Right ventricle myocardium superior (tissue), 1 donor: Measurements from ENCODE around the gene FAF1. TPM values are rescaled to one million over a fixed set of nuclear protein-coding genes. Genes with fewer than 3 reads are reported as not detected.
A peak's percentile ranks its signal among the peaks of the same experiment; 100 is the strongest.
"Not testable (repeated sequence)": the region's sequence is repeated elsewhere in the genome, so short reads cannot be mapped to it uniquely, and the experiment has no call there.

ENCODE experiments used
- ATAC-seq: fragments of 200-7000 bp; cut with Tn5 transposase; one replicate; pipeline ENCODE4 v1.9.1; 2020; ENCODE audit warnings: mild to moderate bottlenecking; ENCODE audit not compliant: poor library complexity
- DNase-seq: peaks from one replicate; pipeline ENCODE4 v3.0.0-alpha.2; 2020
- intact Hi-C: fragments of 100-400 bp; cut with DNase I; formaldehyde crosslinking; loops from one replicate; pipeline ENCODE4 v1.11.2; 2022
- total RNA-seq: library from RNA; stranded (reverse); fragmentation: NEBNext Ultra II Directional; extraction: Animal tissue kit (Norgen Biotek cat#: 25700); gene quantifications from one replicate; pipeline ENCODE4 v1.2.1, GENCODE V29; 2021
- donor health status: DM: no; HTN: yes; CAD: no; lungs with severe emphysema.

Gene FAF1
- total RNA-seq, 1 donor from 2014 or later: 88.1 TPM

GRCh38 chr1:50968821-50969610 lies 8.9 kb upstream of the FAF1 start:
- DNase-seq (peak; percentile 78), ATAC-seq (peak; percentile 49)

GRCh38 chr1:50968158-50968820 lies 8.2 kb upstream of the FAF1 start:
- intact Hi-C loops: loop anchor here (10.0 kb wide), 1 partner anchor 193 kb away; no protein-coding TSS in a partner anchor
- peak; percentile 96 for DNase-seq
- ATAC-seq: peak; percentile 97

More at GRCh38 chr1:50968821-50969610, 8.9 kb upstream of the FAF1 start:
- intact Hi-C loops: loop anchor here (10.0 kb wide), 1 partner anchor 194 kb away; no protein-coding TSS in a partner anchor

GRCh38 chr1:50967416-50968157 lies 7.5 kb upstream of the FAF1 start:
- no peak for ATAC-seq
- DNase-seq: no peak
- intact Hi-C loops: loop anchor here (10.0 kb wide), 1 partner anchor 193 kb away; no protein-coding TSS in a partner anchor

- no peak for ATAC-seq
- intact Hi-C loops: loop anchor here (10.0 kb wide), 1 partner anchor 192 kb away; no protein-coding TSS in a partner anchor
Measured at GRCh38 chr1:50966991-50967390, 6.9 kb upstream of the FAF1 start.

GRCh38 chr1:50964863-50965262 lies 4.8 kb upstream of the FAF1 start:
- intact Hi-C loops: loop anchor here (10.0 kb wide), 1 partner anchor 190 kb away; no protein-coding TSS in a partner anchor
- no peak for DNase-seq
- no peak for ATAC-seq

More at GRCh38 chr1:50966991-50967390, 6.9 kb upstream of the FAF1 start:
- DNase-seq: no peak

- DNase-seq: no peak
- intact Hi-C loops: no loop called here
- no peak for ATAC-seq
Measured at GRCh38 chr1:50959303-50959912, 659 bp downstream of the FAF1 start.

GRCh38 chr1:50955116-50955515 lies 5.0 kb downstream of the FAF1 start:
- intact Hi-C loops: no loop called here
- no peak for ATAC-seq
- DNase-seq: no peak

- ATAC-seq, intact Hi-C loops, DNase-seq: not testable (repeated sequence)
Measured at GRCh38 chr1:50952566-50952965, 7.5 kb downstream of the FAF1 start.

- intact Hi-C loops: no loop called here
- ATAC-seq (no peak), DNase-seq (no peak)
Measured at GRCh38 chr1:50950396-50950795, 9.7 kb downstream of the FAF1 start.

- DNase-seq (no peak), ATAC-seq (no peak)
- intact Hi-C loops: no loop called here
Measured at GRCh38 chr1:50949286-50949982, 10.6 kb downstream of the FAF1 start.

- intact Hi-C loops: no loop called here
- ATAC-seq: no peak
- DNase-seq: no peak
Measured at GRCh38 chr1:50942334-50942733, 17.7 kb downstream of the FAF1 start.

- DNase-seq (no peak), ATAC-seq (no peak)
- intact Hi-C loops: no loop called here
Measured at GRCh38 chr1:50940291-50940690, 19.8 kb downstream of the FAF1 start.

- ATAC-seq (no peak), DNase-seq (no peak)
- intact Hi-C loops: no loop called here
Measured at GRCh38 chr1:50936321-50936720, 23.7 kb downstream of the FAF1 start.

- intact Hi-C loops, ATAC-seq: not testable (repeated sequence)
Measured at GRCh38 chr1:50935276-50935675, 24.8 kb downstream of the FAF1 start.

GRCh38 chr1:50934838-50935237 lies 25.2 kb downstream of the FAF1 start:
- intact Hi-C loops: loop anchor here (5.0 kb wide), 1 partner anchor 107 kb away; no protein-coding TSS in a partner anchor
- ATAC-seq: no peak
- DNase-seq: no peak

More at GRCh38 chr1:50935276-50935675, 24.8 kb downstream of the FAF1 start:
- DNase-seq: not testable (repeated sequence)

- DNase-seq, ATAC-seq: not testable (repeated sequence)
- intact Hi-C loops: loop anchor here (5.0 kb wide), 1 partner anchor 109 kb away; no protein-coding TSS in a partner anchor
Measured at GRCh38 chr1:50933770-50934169, 26.3 kb downstream of the FAF1 start.

- not testable (repeated sequence) for ATAC-seq, DNase-seq
- intact Hi-C loops: loop anchor here (5.0 kb wide), 1 partner anchor 110 kb away; no protein-coding TSS in a partner anchor
Measured at GRCh38 chr1:50932043-50932442, 28.0 kb downstream of the FAF1 start.
